ENCODE results near the gene FAM181A.

The FAM181A gene

GRCh38 chr14:93956514-93957332, 29.6 kb downstream of the FAM181A start:
- TF ChIP-seq GATA2 (IDR thresholded peaks at IDR 0.05; ENCODE audit: low read depth, low read length) (no peak), GATA3 (IDR thresholded peaks at IDR 0.05; ENCODE audit: low read depth, low read length) (no peak)

DNA sequence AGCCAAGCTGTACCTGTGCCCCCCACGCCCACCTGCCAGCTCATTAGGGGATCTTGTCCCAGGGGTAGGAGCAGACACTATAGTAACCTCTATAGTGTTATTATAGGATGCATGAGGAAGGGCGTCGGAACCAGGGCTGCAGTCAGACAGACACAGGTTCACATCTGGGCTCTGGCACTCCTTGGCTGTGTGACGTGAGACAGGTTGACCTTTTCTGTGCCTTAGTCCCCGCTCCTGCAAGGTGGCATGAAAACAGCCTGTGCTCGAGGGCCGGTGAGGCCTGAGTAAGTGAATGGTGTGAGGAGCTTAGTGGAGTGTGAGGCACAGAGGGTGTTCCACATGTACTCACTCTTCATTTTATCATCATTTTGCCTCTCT, 30.2 kb downstream of the FAM181A start:
- no peak for TF ChIP-seq GATA3 (IDR thresholded peaks at IDR 0.05; ENCODE audit: low read depth, low read length)
- TF ChIP-seq GATA2 (IDR thresholded peaks at IDR 0.05; ENCODE audit: low read depth, low read length), result no peak

GRCh38 chr14:93957751-93958566, 30.8 kb downstream of the FAM181A start:
- TF ChIP-seq GATA3 (IDR thresholded peaks at IDR 0.05; ENCODE audit: low read depth, low read length), result no peak
- TF ChIP-seq GATA2 (IDR thresholded peaks at IDR 0.05; ENCODE audit: low read depth, low read length), result no peak

GRCh38 chr14:93958567-93959238, 31.6 kb downstream of the FAM181A start:
- TF ChIP-seq GATA3 (IDR thresholded peaks at IDR 0.05; ENCODE audit: low read depth, low read length) (no peak), GATA2 (IDR thresholded peaks at IDR 0.05; ENCODE audit: low read depth, low read length) (no peak)

- TF ChIP-seq GATA2 (IDR thresholded peaks at IDR 0.05; ENCODE audit: low read depth, low read length) (no peak), GATA3 (IDR thresholded peaks at IDR 0.05; ENCODE audit: low read depth, low read length) (no peak)
These were observed 32.3 kb downstream of the FAM181A start for GRCh38 chr14:93959239-93960107.

DNA sequence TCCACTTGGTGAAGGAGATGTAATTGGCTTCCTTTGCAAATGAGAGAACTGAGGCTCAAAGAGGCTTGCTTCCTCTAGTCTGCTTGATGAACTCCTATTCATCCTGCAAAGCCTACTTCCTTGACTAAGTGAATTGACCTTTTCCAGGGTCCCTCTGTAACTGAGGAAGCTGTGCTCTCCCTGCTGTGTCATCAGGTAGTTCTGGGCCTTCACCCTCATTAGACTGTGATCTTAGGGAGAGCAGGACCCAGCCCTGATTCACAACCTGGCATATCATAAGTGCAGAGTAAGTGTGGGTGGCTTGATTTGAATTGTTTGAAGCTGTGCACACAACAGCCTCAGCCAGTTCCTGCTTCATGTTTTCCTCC, 32.9 kb downstream of the FAM181A start:
- TF ChIP-seq GATA2 (IDR thresholded peaks at IDR 0.05; ENCODE audit: low read depth, low read length), result no peak
- TF ChIP-seq GATA3 (IDR thresholded peaks at IDR 0.05; ENCODE audit: low read depth, low read length), result no peak

GRCh38 chr14:93960774-93961438, 33.8 kb downstream of the FAM181A start:
- TF ChIP-seq GATA2 (IDR thresholded peaks at IDR 0.05; ENCODE audit: low read depth, low read length), result no peak

DNA sequence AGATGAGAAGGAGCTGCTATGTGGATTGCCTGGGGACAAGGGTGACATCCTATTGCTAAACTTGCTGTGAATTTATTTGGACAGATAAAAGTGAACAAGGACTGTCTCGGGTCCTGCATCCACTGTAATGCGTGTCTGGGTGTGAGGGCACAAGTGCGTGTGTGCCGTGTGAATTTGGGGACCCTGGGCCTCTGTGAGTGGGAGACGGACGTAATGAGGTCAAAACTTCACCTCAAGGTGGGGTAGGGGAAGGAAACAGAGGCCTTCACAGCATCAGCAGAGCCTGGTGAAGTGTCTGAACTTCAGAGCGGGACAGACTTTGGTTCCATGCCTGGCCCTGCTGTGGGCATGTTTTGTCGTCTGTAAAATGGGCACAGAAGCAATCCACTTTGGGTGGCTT, 34.5 kb downstream of the FAM181A start:
- TF ChIP-seq GATA2 (IDR thresholded peaks at IDR 0.05; ENCODE audit: low read depth, low read length), result no peak
- TF ChIP-seq GATA3 (IDR thresholded peaks at IDR 0.05; ENCODE audit: low read depth, low read length), result no peak

GRCh38 chr14:93962701-93963601, 35.8 kb downstream of the FAM181A start:
- TF ChIP-seq GATA2 (IDR thresholded peaks at IDR 0.05; ENCODE audit: low read depth, low read length) (no peak), GATA3 (IDR thresholded peaks at IDR 0.05; ENCODE audit: low read depth, low read length) (no peak)

DNA sequence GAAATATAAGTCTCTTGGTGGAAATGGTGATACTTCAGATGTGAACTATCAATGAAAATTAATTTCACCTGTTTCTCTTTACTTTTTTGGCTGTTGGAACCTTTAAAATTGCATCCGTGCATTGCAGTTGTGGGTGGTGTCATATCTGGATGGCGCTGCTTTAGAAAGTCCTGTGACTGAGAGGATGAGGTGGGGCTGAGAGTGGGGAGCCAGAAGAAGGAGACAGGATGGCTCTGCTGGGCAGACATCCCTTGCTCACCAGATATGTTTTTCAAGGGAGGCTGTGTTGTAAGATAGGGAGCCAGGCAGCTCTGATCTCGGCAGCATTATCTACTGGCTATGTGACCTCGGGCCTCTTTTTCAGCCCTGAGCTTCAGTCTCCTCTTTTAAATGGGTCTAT, 36.5 kb downstream of the FAM181A start:
- TF ChIP-seq GATA3 (IDR thresholded peaks at IDR 0.05; ENCODE audit: low read depth, low read length) (no peak), GATA2 (IDR thresholded peaks at IDR 0.05; ENCODE audit: low read depth, low read length) (no peak)

GRCh38 chr14:93964281-93964680, 37.1 kb downstream of the FAM181A start:
- TF ChIP-seq GATA3 (IDR thresholded peaks at IDR 0.05; ENCODE audit: low read depth, low read length) (no peak), GATA2 (IDR thresholded peaks at IDR 0.05; ENCODE audit: low read depth, low read length) (no peak)

DNA sequence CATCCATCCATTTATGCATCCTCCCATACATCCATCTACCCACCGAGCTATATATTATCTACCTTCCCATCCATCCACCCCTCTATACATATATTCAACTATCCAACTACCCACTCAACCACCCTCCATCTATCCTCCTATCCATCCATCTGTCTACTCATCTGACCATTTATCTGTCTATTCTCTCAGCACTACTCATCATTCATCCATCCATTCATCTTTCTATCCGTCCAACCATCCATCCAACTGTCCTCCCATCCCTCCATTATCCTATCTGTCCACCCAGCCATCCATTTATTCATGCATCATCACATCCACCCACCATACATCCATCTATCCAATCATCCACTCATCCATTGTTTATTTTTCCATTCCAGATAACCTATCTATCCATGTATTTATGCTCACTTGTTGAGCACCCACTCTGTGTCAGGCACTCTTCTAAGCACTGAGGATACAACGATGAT, 37.7 kb downstream of the FAM181A start:
- TF ChIP-seq GATA2 (IDR thresholded peaks at IDR 0.05; ENCODE audit: low read depth, low read length) (no peak), GATA3 (IDR thresholded peaks at IDR 0.05; ENCODE audit: low read depth, low read length) (no peak)
